H9 (cell line): ENCODE measurements around the gene MYBPHL. TPM values are rescaled to one million over a fixed set of nuclear protein-coding genes. Genes with fewer than 3 reads are reported as not detected.

Experiments used
- DNase-seq: peaks from one replicate; pipeline ENCODE4 v3.0.0-alpha.2; 2017
- H2AFZ ChIP-seq: one replicate; pipeline ENCODE4 v1.6.1; 2013; ENCODE audit warnings: mild to moderate bottlenecking, low read length, control low read depth, moderate library complexity
- H2AK5ac ChIP-seq: 2 replicates; pipeline ENCODE4 v1.6.1; 2013; ENCODE audit warnings: low read length, control low read depth, mixed read lengths; ENCODE audit not compliant: insufficient read length
- H2BK120ac ChIP-seq: one replicate; pipeline ENCODE4 v1.6.1; 2013; ENCODE audit warnings: low read depth, mild to moderate bottlenecking, low read length, control low read depth, inconsistent platforms; ENCODE audit not compliant: poor library complexity, severe bottlenecking
- H2BK12ac ChIP-seq: 2 replicates; pipeline ENCODE4 v1.6.1; 2013; ENCODE audit warnings: low read length, control low read depth, mixed read lengths, low read depth; ENCODE audit not compliant: insufficient read length
- H2BK15ac ChIP-seq: 2 replicates; pipeline ENCODE4 v1.6.1; 2013; ENCODE audit warnings: low read depth, low read length, control low read depth
- H2BK20ac ChIP-seq: one replicate; pipeline ENCODE4 v1.6.1; 2013; ENCODE audit warnings: low read depth, mild to moderate bottlenecking, low read length, control low read depth, inconsistent platforms; ENCODE audit not compliant: poor library complexity, severe bottlenecking
- H2BK5ac ChIP-seq: 2 replicates; pipeline ENCODE4 v1.6.1; 2013; ENCODE audit warnings: low read length, control low read depth, mixed read lengths; ENCODE audit not compliant: insufficient read length
- H3K14ac ChIP-seq: 2 replicates; pipeline ENCODE4 v1.6.1; 2013; ENCODE audit warnings: low read length, control low read depth; ENCODE audit not compliant: insufficient read depth
- H3K18ac ChIP-seq: 2 replicates; pipeline ENCODE4 v1.6.1; 2013; ENCODE audit warnings: low read depth, mild to moderate bottlenecking, mixed read lengths, low read length, control low read depth; ENCODE audit not compliant: insufficient read length
- H3K23ac ChIP-seq: 2 replicates; pipeline ENCODE4 v1.6.1; 2013; ENCODE audit warnings: low read length, control low read depth, mixed read lengths, low read depth; ENCODE audit not compliant: insufficient read length
- H3K23me2 ChIP-seq: 2 replicates; pipeline ENCODE4 v1.6.1; 2013; ENCODE audit warnings: low read depth, mild to moderate bottlenecking, mixed read lengths, low read length, control low read depth; ENCODE audit not compliant: insufficient read length, poor library complexity, severe bottlenecking
- H3K27ac ChIP-seq: 2 replicates; pipeline ENCODE4 v1.5.1; 2013; ENCODE audit warnings: low read length, control low read depth, mixed read lengths, low read depth; ENCODE audit not compliant: insufficient read length
- H3K27me3 ChIP-seq: 2 replicates; pipeline ENCODE4 v1.6.1; 2013; ENCODE audit warnings: low read length, control low read depth, inconsistent platforms; ENCODE audit not compliant: insufficient read depth
- H3K4ac ChIP-seq: 2 replicates; pipeline ENCODE4 v1.6.1; 2013; ENCODE audit warnings: low read depth, mild to moderate bottlenecking, control low read depth, inconsistent platforms, low read length, moderate library complexity
- H3K4me1 ChIP-seq: 2 replicates; pipeline ENCODE4 v1.6.1; 2013; ENCODE audit warnings: low read length, control low read depth, inconsistent platforms; ENCODE audit not compliant: insufficient read depth
- H3K4me2 ChIP-seq: 2 replicates; pipeline ENCODE4 v1.6.1; 2013; ENCODE audit warnings: low read length, control low read depth, mixed read lengths; ENCODE audit not compliant: insufficient read length, insufficient read depth
- H3K56ac ChIP-seq: 2 replicates; pipeline ENCODE4 v1.6.1; 2013; ENCODE audit warnings: low read depth, mild to moderate bottlenecking, mixed read lengths, low read length, control low read depth; ENCODE audit not compliant: insufficient read length
- H3K79me1 ChIP-seq: 2 replicates; pipeline ENCODE4 v1.6.1; 2013; ENCODE audit warnings: low read depth, mild to moderate bottlenecking, moderate library complexity, low read length, control low read depth, inconsistent platforms; ENCODE audit not compliant: insufficient read depth, poor library complexity, severe bottlenecking
- H3K79me2 ChIP-seq: 2 replicates; pipeline ENCODE4 v1.6.1; 2013; ENCODE audit warnings: low read length, control low read depth, inconsistent platforms; ENCODE audit not compliant: insufficient read depth
- H3K9ac ChIP-seq: 2 replicates; pipeline ENCODE4 v1.6.1; 2013; ENCODE audit warnings: low read length, control low read depth, mixed read lengths; ENCODE audit not compliant: insufficient read length; ENCODE audit errors: extremely low read depth
- H3K9me3 ChIP-seq: one replicate; pipeline ENCODE4 v1.6.1; 2013; ENCODE audit warnings: low read depth, low read length, inconsistent platforms; ENCODE audit not compliant: control insufficient read depth
- H3T11ph ChIP-seq: one replicate; pipeline ENCODE4 v1.6.1; 2013; ENCODE audit warnings: mild to moderate bottlenecking, low read length, control low read depth, inconsistent platforms
- H4K20me1 ChIP-seq: one replicate; pipeline ENCODE4 v1.6.1; 2013; ENCODE audit not compliant: control insufficient read depth, insufficient read length, insufficient read depth
- H4K5ac ChIP-seq: 2 replicates; pipeline ENCODE4 v1.6.1; 2013; ENCODE audit warnings: low read depth, mild to moderate bottlenecking, mixed read lengths, low read length, control low read depth; ENCODE audit not compliant: insufficient read length
- H4K8ac ChIP-seq: replicated peaks from 2 replicates; pipeline ENCODE4 v1.6.1; 2013; ENCODE audit warnings: low read length, control low read depth, mixed read lengths, low read depth; ENCODE audit not compliant: insufficient read length
- H4K91ac ChIP-seq: 2 replicates; pipeline ENCODE4 v1.6.1; 2013; ENCODE audit warnings: low read depth, mild to moderate bottlenecking, moderate library complexity, mixed read lengths, low read length, control low read depth; ENCODE audit not compliant: insufficient read length
- H3K27ac Mint-ChIP-seq, 3 experiments: 2 replicates in 2 of 3; 3 replicates in 1 of 3; pipeline ENCODE4 v1.8.0; 2020 to 2021; ENCODE audit warnings: mixed read lengths in 3 of 3, mild to moderate bottlenecking in 1 of 3, moderate library complexity in 1 of 3
- H3K27me3 Mint-ChIP-seq: 2 replicates; pipeline ENCODE4 v1.8.0; 2021; ENCODE audit warnings: low read depth, mild to moderate bottlenecking, moderate library complexity, mixed read lengths
- H3K36me3 Mint-ChIP-seq, 3 experiments: 2 replicates in 2 of 3; 3 replicates in 1 of 3; pipeline ENCODE4 v1.8.0; 2020 to 2021; ENCODE audit warnings: low read depth in 3 of 3, mixed read lengths in 3 of 3; ENCODE audit not compliant: insufficient read depth in 1 of 3
- H3K4me1 Mint-ChIP-seq, 2 experiments: 2 replicates each; pipeline ENCODE4 v1.8.0; 2020; ENCODE audit warnings: mixed read lengths in 2 of 2
- H3K4me3 Mint-ChIP-seq, 2 experiments: 2 replicates in 1 of 2; 3 replicates in 1 of 2; pipeline ENCODE4 v1.8.0; 2020 to 2021; ENCODE audit warnings: mild to moderate bottlenecking in 2 of 2, mixed read lengths in 2 of 2, moderate library complexity in 1 of 2
- H3K9me3 Mint-ChIP-seq, 2 experiments: 2 replicates in 1 of 2; 3 replicates in 1 of 2; pipeline ENCODE4 v1.8.0; 2020; ENCODE audit warnings: mild to moderate bottlenecking in 2 of 2, mixed read lengths in 2 of 2, moderate library complexity in 1 of 2
- CTCF ChIP-seq: fragments of 200-600 bp; sonication (generic); conservative IDR thresholded peaks from 3 replicates; pipeline ENCODE4 v1.8.0; 2021; ENCODE audit warnings: antibody characterized with exemption, mild to moderate bottlenecking
- WGBS: extraction: QIAGEN DNeasy Blood & Tissue Kit; methylation state at CpG from one replicate; pipeline ENCODE4 v1.1.7; 2013; ENCODE audit warnings: missing lambda C conversion rate, low lambda C conversion rate, mixed read lengths; ENCODE audit not compliant: insufficient read length; ENCODE audit errors: extremely low coverage; 5-methylcytosine and 5-hydroxymethylcytosine counted together
- total RNA-seq: library from RNA; stranded (reverse); gene quantifications from 2 replicates; pipeline ENCODE4 v1.2.1, GENCODE V29; 2021

MYBPHL gene
- total RNA-seq, 1 experiment from 2014 or later = 0.59 TPM

GRCh38 chr1:109265741-109266330 lies 41.0 kb downstream of the MYBPHL start:
- H3K27me3 ChIP-seq = no peaks in the 10 kb centered on the region
- H3K14ac ChIP-seq = no peak overlapping the region; the same call in 1 of the 2 replicates
- H3K4ac ChIP-seq = no peak overlapping the region
- no peak overlapping the region for H4K91ac ChIP-seq
- Mint-ChIP-seq H3K4me3 (no peak overlapping the region), H3K4me1 (peaks cover 4 to 10% of the 10 kb centered on the region in 2 experiments; a peak in 3 of 4 replicates), H3K27ac (no peak overlapping the region), H3K9me3 (no peaks in the 10 kb centered on the region; a peak in 1 of 5 replicates), H3K36me3 (peaks cover 11 to 54% (median 42%) of the 10 kb centered on the region in 3 experiments; a peak in 6 of 7 replicates), H3K27me3 (no peaks in the 10 kb centered on the region)
- H3T11ph ChIP-seq = no peak overlapping the region
- no peak overlapping the region for H3K18ac ChIP-seq
- H4K20me1 ChIP-seq = no peaks in the 10 kb centered on the region
- no peak overlapping the region for H2BK12ac ChIP-seq
- no peak overlapping the region for H3K9ac ChIP-seq
- no peak overlapping the region for H3K4me2 ChIP-seq
- TF ChIP-seq CTCF = no peak
- no peaks in the 10 kb centered on the region for H3K79me1 ChIP-seq
- no peak overlapping the region for H2BK5ac ChIP-seq
- no peak overlapping the region for H3K27ac ChIP-seq
- H2AK5ac ChIP-seq = no peak overlapping the region
- no peak for DNase-seq
- H3K23me2 ChIP-seq = no peaks in the 10 kb centered on the region
- H4K8ac ChIP-seq = no peak overlapping the region
- H3K4me1 ChIP-seq = no peaks in the 10 kb centered on the region
- H3K23ac ChIP-seq = no peak overlapping the region
- H2AFZ ChIP-seq = no peak overlapping the region
- H3K9me3 ChIP-seq = no peaks in the 10 kb centered on the region
- H3K79me2 ChIP-seq = no peaks in the 10 kb centered on the region
- no peak overlapping the region for H2BK15ac ChIP-seq
- no peak overlapping the region for H2BK120ac ChIP-seq
- no peak overlapping the region for H2BK20ac ChIP-seq
- no peak overlapping the region for H3K56ac ChIP-seq
- WGBS = no CpG with 5 or more reads among the region's 13 CpGs
- H4K5ac ChIP-seq = no peak overlapping the region
